ENCODE measurements around the gene EPS8L1. TPM values are rescaled to one million over a fixed set of nuclear protein-coding genes. Genes with fewer than 3 reads are reported as not detected.
"Not testable (repeated sequence)": the region's sequence is repeated elsewhere in the genome, so short reads cannot be mapped to it uniquely, and the experiment has no call there.

EPS8L1 gene
- total RNA-seq, 1 donor from 2014 or later: 3.9 TPM

GRCh38 chr19:55042344-55042678, 33.4 kb upstream of the EPS8L1 start:
- Mint-ChIP-seq H3K27ac (peak overlapping the region; percentile 88), H3K36me3 (ENCODE audit: low read depth) (peaks cover 52% of the 10 kb centered on the region), H3K4me3 (peak overlapping the region; percentile 85), H3K27me3 (no peaks in the 10 kb centered on the region), H3K4me1 (peaks cover 21% of the 10 kb centered on the region), H3K9me3 (peaks cover 4% of the 10 kb centered on the region)
- intact Hi-C loops (cut with micrococcal nuclease): no loop called here
- no peak for DNase-seq

GRCh38 chr19:55042688-55043087, 33.0 kb upstream of the EPS8L1 start:
- Mint-ChIP-seq H3K27ac (peak overlapping the region; percentile 88), H3K9me3 (peaks cover 4% of the 10 kb centered on the region), H3K27me3 (no peaks in the 10 kb centered on the region), H3K36me3 (ENCODE audit: low read depth) (peaks cover 52% of the 10 kb centered on the region), H3K4me1 (peaks cover 21% of the 10 kb centered on the region), H3K4me3 (peak overlapping the region; percentile 85)
- intact Hi-C loops (cut with micrococcal nuclease): no loop called here
- DNase-seq: no peak

- peaks cover 21% of the 10 kb centered on the region for H3K4me1 Mint-ChIP-seq
- no peak overlapping the region for H3K27ac Mint-ChIP-seq
- H3K9me3 Mint-ChIP-seq: peaks cover 4% of the 10 kb centered on the region
- intact Hi-C loops (cut with micrococcal nuclease): no loop called here
- H3K4me3 Mint-ChIP-seq: no peak overlapping the region
- peaks cover 55% of the 10 kb centered on the region for H3K36me3 Mint-ChIP-seq (ENCODE audit: low read depth)
- H3K27me3 Mint-ChIP-seq: no peaks in the 10 kb centered on the region
- DNase-seq: no peak
These were observed 31.4 kb upstream of the EPS8L1 start for GRCh38 chr19:55044286-55044685.

- Mint-ChIP-seq H3K36me3 (ENCODE audit: low read depth) (peaks cover 52% of the 10 kb centered on the region), H3K27ac (no peak overlapping the region)
- intact Hi-C loops (cut with micrococcal nuclease): no loop called here
These were observed 30.6 kb upstream of the EPS8L1 start for GRCh38 chr19:55044771-55045716.

GRCh38 chr19:55046975-55047622, 28.6 kb upstream of the EPS8L1 start:
- no peaks in the 10 kb centered on the region for H3K27me3 Mint-ChIP-seq
- intact Hi-C loops (cut with micrococcal nuclease): no loop called here
- no peak for DNase-seq
- peaks cover 51% of the 10 kb centered on the region for H3K36me3 Mint-ChIP-seq (ENCODE audit: low read depth)
- H3K4me3 Mint-ChIP-seq: no peak overlapping the region
- H3K27ac Mint-ChIP-seq: no peak overlapping the region
- no peaks in the 10 kb centered on the region for H3K9me3 Mint-ChIP-seq
- H3K4me1 Mint-ChIP-seq: peaks cover 9% of the 10 kb centered on the region

More at GRCh38 chr19:55044771-55045716, 30.6 kb upstream of the EPS8L1 start:
- H3K9me3 Mint-ChIP-seq: no peaks in the 10 kb centered on the region
- peaks cover 19% of the 10 kb centered on the region for H3K4me1 Mint-ChIP-seq
- no peaks in the 10 kb centered on the region for H3K27me3 Mint-ChIP-seq
- H3K4me3 Mint-ChIP-seq: no peak overlapping the region
- DNase-seq: no peak

GRCh38 chr19:55047951-55048350, 27.7 kb upstream of the EPS8L1 start:
- Mint-ChIP-seq H3K4me1 (peaks cover under 1% of the 10 kb centered on the region), H3K9me3 (no peaks in the 10 kb centered on the region), H3K4me3 (no peak overlapping the region), H3K36me3 (ENCODE audit: low read depth) (peaks cover 52% of the 10 kb centered on the region), H3K27ac (no peak overlapping the region), H3K27me3 (no peaks in the 10 kb centered on the region)
- intact Hi-C loops (cut with micrococcal nuclease): no loop called here
- no peak for DNase-seq

- Mint-ChIP-seq H3K9me3 (no peaks in the 10 kb centered on the region), H3K36me3 (ENCODE audit: low read depth) (peaks cover 52% of the 10 kb centered on the region)
These were observed 27.2 kb upstream of the EPS8L1 start for GRCh38 chr19:55048446-55048845.

GRCh38 chr19:55050749-55051532, 24.7 kb upstream of the EPS8L1 start:
- Mint-ChIP-seq H3K36me3 (ENCODE audit: low read depth) (peaks cover 49% of the 10 kb centered on the region), H3K27ac (no peak overlapping the region), H3K27me3 (no peaks in the 10 kb centered on the region), H3K9me3 (no peaks in the 10 kb centered on the region), H3K4me3 (no peak overlapping the region), H3K4me1 (no peaks in the 10 kb centered on the region)
- DNase-seq: no peak
- intact Hi-C loops (cut with micrococcal nuclease): no loop called here

More at GRCh38 chr19:55048446-55048845, 27.2 kb upstream of the EPS8L1 start:
- Mint-ChIP-seq H3K4me1 (no peaks in the 10 kb centered on the region), H3K27ac (no peak overlapping the region), H3K27me3 (no peaks in the 10 kb centered on the region), H3K4me3 (no peak overlapping the region)
- no peak for DNase-seq
- intact Hi-C loops (cut with micrococcal nuclease): no loop called here

GRCh38 chr19:55053735-55054134, 21.9 kb upstream of the EPS8L1 start:
- peaks cover 4% of the 10 kb centered on the region for H3K9me3 Mint-ChIP-seq
- no peaks in the 10 kb centered on the region for H3K27me3 Mint-ChIP-seq
- H3K27ac Mint-ChIP-seq: no peak overlapping the region
- H3K36me3 Mint-ChIP-seq (ENCODE audit: low read depth): peaks cover 55% of the 10 kb centered on the region
- peaks cover 3% of the 10 kb centered on the region for H3K4me1 Mint-ChIP-seq
- H3K4me3 Mint-ChIP-seq: no peak overlapping the region
- no peak for DNase-seq
- intact Hi-C loops (cut with micrococcal nuclease): no loop called here

GRCh38 chr19:55056827-55057226, 18.8 kb upstream of the EPS8L1 start:
- intact Hi-C loops (cut with micrococcal nuclease): no loop called here
- peaks cover 51% of the 10 kb centered on the region for H3K36me3 Mint-ChIP-seq (ENCODE audit: low read depth)
- H3K27me3 Mint-ChIP-seq: no peaks in the 10 kb centered on the region
- H3K27ac Mint-ChIP-seq: no peak overlapping the region
- no peak overlapping the region for H3K4me3 Mint-ChIP-seq
- H3K9me3 Mint-ChIP-seq: peaks cover 4% of the 10 kb centered on the region
- no peak for DNase-seq
- H3K4me1 Mint-ChIP-seq: peaks cover 11% of the 10 kb centered on the region

- Mint-ChIP-seq H3K36me3 (ENCODE audit: low read depth) (peaks cover 40% of the 10 kb centered on the region), H3K9me3 (peaks cover 4% of the 10 kb centered on the region), H3K27ac (no peak overlapping the region), H3K27me3 (peaks cover 3% of the 10 kb centered on the region), H3K4me1 (peaks cover 16% of the 10 kb centered on the region), H3K4me3 (no peak overlapping the region)
- no peak for DNase-seq
- intact Hi-C loops (cut with micrococcal nuclease): no loop called here
These were observed 16.7 kb upstream of the EPS8L1 start for GRCh38 chr19:55058781-55059610.

GRCh38 chr19:55060287-55060686, 15.4 kb upstream of the EPS8L1 start:
- DNase-seq; H3K27me3 Mint-ChIP-seq; intact Hi-C loops (cut with micrococcal nuclease); H3K27ac Mint-ChIP-seq; H3K4me3 Mint-ChIP-seq; H3K9me3 Mint-ChIP-seq: not testable (repeated sequence)
- Mint-ChIP-seq H3K36me3 (ENCODE audit: low read depth) (peaks cover 35% of the 10 kb centered on the region), H3K4me1 (peaks cover 16% of the 10 kb centered on the region)

Measured in activated CD4-positive, alpha-beta T cell treated with anti-CD3 and anti-CD28 coated beads, Interleukin-2, amount 10 ng/mL, durations not matched to agents 24 days and 14 days (primary cell).